Skeletal muscle cell (primary cell): Measurements from ENCODE around the gene MTMR1.

Experiments
- DNase-seq: peaks from one replicate; pipeline ENCODE4 v3.0.0-alpha.2; 2010; ENCODE audit warnings: low read depth
- H3K4me3 ChIP-seq: 2 replicates; pipeline ENCODE4 v1.5.1; 2011; ENCODE audit warnings: low read depth, mild to moderate bottlenecking, control low read depth, low read length, moderate library complexity

The MTMR1 gene

GRCh38 chrX:150694738-150695410, 1.7 kb downstream of the MTMR1 start:
- DNase-seq = no peak

GRCh38 chrX:150696331-150696730, 3.1 kb downstream of the MTMR1 start:
- no peak for DNase-seq
- no peak overlapping the region for H3K4me3 ChIP-seq

More at GRCh38 chrX:150694738-150695410, 1.7 kb downstream of the MTMR1 start:
- H3K4me3 ChIP-seq = no peak overlapping the region

DNA sequence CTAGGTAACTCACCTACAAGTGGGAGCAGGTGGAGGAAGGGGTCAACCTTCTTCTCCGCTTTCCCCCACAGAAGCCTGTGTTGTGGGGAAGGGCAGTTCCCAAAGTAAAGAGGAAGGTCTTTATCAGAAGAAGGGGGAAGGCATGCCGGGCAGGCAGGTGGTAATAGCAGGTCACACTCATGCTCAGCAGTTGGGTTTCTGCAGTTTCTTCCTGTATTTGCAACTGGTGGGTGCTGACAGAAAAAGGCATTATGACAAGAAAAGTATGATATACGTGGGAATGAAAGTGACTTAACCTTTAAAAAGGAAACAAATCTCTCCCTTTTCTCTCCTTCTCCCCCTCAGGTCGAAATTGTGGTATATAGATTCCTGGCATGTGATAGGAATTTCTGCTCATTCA, 3.7 kb downstream of the MTMR1 start:
- DNase-seq = no peak
- no peak overlapping the region for H3K4me3 ChIP-seq

DNA sequence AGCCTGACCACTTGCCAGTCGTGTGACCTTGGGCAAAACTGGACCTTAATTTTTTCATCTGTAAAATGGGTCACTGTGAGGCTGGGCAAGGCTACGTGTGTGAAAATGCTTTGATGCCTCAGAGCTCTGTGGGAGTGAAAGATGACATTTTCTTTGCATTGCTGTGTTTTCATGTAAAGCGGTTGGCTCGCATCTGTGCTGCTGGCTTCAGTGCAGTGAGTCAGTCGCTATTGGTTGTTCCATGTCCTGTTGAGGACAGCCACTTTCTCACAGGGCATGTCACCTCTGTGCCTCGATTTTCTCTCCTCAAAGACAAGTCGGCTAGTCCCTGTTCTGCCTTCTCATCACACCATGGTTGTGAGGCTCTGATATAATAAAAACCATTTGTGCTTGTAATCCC, 4.4 kb downstream of the MTMR1 start:
- no peak for DNase-seq
- H3K4me3 ChIP-seq = no peak overlapping the region

- H3K4me3 ChIP-seq = no peak overlapping the region
- DNase-seq = no peak
These were observed 5.8 kb downstream of the MTMR1 start for GRCh38 chrX:150698981-150699380.

DNA sequence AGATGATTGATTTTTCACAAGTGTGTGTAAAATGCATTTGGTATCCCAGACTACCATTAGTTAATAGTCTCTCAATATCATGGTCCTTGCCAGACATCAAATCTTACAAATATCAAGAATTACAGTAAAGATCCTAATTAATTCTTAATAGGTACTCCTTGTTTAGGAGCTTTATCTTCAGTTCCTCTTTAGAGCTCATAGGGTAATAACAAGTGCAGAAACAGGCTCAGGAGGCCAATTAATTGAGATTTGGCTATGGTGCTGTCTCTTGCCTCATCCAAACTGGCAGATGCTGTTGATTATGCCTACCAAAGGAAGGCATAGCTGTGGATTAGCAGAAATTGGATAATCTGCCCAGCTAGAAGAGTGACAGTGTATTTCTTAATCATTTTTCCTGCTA, 6.9 kb downstream of the MTMR1 start:
- no peak overlapping the region for H3K4me3 ChIP-seq
- DNase-seq = no peak

DNA sequence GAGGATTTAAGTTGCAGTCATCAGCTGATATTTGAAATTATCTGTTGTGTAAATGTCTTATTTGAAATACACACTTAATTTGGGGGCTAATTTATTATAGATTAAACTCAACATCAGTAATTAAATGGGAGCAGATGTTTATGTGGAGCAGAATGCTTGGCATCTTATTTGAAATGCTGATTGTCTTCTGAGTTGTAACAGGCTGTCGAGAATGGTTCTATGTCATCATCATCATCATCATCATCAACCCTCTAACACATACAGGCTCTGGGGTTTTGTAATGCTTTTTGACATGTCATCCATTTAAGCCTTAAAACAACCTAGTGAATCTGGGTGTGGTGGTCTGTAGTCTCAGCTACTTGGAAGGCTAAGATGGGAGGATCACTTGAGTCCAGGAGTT, 8.2 kb downstream of the MTMR1 start:
- H3K4me3 ChIP-seq = no peak overlapping the region
- DNase-seq = no peak

- no peak overlapping the region for H3K4me3 ChIP-seq
- no peak for DNase-seq
These were observed 9.9 kb downstream of the MTMR1 start for GRCh38 chrX:150702966-150703694.

DNA sequence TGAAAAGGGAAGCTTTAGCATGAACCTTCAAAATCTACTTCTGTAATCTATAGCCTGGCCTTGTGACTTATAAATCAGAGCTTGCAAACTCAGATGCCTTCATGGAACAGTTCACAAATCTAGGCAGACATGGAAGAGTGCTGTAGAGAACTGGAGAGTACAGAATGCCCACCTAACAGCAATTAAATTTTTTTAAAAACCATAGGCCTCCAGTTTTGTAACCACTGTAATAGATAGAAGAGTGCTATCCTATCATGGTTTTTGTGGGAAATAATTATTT, 10.4 kb downstream of the MTMR1 start:
- H3K4me3 ChIP-seq = no peak overlapping the region
- no peak for DNase-seq

- DNase-seq = no peak
- no peak overlapping the region for H3K4me3 ChIP-seq
These were observed 10.9 kb downstream of the MTMR1 start for GRCh38 chrX:150704030-150704613.

- H3K4me3 ChIP-seq = no peak overlapping the region
- no peak for DNase-seq
These were observed 19.4 kb downstream of the MTMR1 start for GRCh38 chrX:150712619-150713018.

GRCh38 chrX:150715184-150715583, 22.0 kb downstream of the MTMR1 start:
- no peak overlapping the region for H3K4me3 ChIP-seq
- no peak for DNase-seq

DNA sequence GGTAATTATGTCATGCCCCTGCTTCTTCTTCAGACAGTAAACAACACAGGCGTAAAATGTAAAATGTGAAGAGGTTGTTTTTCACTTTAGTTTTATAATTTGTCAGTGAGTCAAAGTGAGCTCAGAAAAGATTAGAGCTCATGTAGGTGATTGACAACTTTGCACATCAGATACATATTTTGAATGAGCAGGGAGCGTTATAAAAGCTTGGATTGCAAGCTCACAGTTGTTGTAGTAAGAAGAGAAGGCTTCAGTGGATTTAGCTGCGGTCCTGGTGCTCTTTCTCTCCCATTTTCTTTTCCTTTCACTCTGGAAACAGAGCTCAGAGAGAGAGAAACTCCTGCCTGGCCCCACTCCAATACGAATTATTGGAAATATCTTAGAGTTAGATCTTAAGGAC, 26.4 kb downstream of the MTMR1 start:
- no peak for DNase-seq
- H3K4me3 ChIP-seq = no peak overlapping the region

- H3K4me3 ChIP-seq = no peak overlapping the region
- no peak for DNase-seq
These were observed 36.8 kb downstream of the MTMR1 start for GRCh38 chrX:150729956-150730355.

DNA sequence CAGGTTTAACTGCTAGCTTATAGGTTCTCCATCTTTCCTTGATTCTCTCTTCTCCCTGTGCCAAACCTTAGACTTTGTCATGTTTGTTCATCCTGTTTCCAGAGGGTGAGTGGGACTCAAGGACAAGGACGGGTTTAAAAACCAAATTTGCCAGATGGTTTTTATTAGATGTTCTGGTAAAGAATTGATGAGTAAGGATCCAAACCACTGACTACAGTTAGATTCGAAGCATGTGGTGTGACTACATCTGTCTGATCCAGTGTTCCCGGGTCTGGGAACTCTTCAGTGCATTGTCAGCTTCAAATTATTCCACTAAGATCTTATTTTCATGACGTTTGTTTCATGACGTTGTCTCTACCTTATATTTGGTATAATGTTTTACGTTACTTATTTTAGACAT, 37.5 kb downstream of the MTMR1 start:
- no peak overlapping the region for H3K4me3 ChIP-seq
- peak; percentile 60 for DNase-seq

GRCh38 chrX:150731795-150732194, 38.6 kb downstream of the MTMR1 start:
- DNase-seq = peak; percentile 92

GRCh38 chrX:150736475-150736874, 43.3 kb downstream of the MTMR1 start:
- H3K4me3 ChIP-seq = no peak overlapping the region
- DNase-seq = no peak

More at GRCh38 chrX:150731795-150732194, 38.6 kb downstream of the MTMR1 start:
- no peak overlapping the region for H3K4me3 ChIP-seq

DNA sequence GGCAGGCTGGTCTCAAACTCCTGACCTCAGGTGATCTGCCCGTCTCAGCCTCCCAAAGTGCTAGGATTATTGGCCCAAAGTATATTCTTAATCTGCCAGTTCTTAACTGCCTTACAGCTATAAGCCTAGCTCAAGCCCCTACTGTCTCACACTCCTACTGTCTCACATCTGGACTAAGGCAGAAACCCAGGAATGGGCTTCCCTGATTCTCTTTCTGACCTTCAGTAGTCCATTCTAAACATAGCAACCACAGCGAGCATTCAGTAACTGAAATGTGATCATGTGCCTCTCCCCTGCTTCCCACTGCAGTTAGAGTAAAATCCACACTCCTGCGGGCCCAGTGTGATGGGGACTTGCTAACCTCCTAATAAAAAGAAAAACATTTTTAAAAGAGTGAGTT, 58.9 kb downstream of the MTMR1 start:
- DNase-seq = no peak
- H3K4me3 ChIP-seq = no peak overlapping the region

- no peak for DNase-seq
- no peak overlapping the region for H3K4me3 ChIP-seq
These were observed 60.2 kb downstream of the MTMR1 start for GRCh38 chrX:150753357-150753756.

- DNase-seq = no peak
- H3K4me3 ChIP-seq = no peak overlapping the region
These were observed 60.8 kb downstream of the MTMR1 start for GRCh38 chrX:150753968-150754367.

- DNase-seq = no peak
- H3K4me3 ChIP-seq = no peak overlapping the region
These were observed 64.2 kb downstream of the MTMR1 start for GRCh38 chrX:150757371-150757770.
